SK-N-MC (cell line): ENCODE measurements around the gene TRPT1.
A peak's percentile ranks its signal among the peaks of the same experiment; 100 is the strongest.

Source experiments
- EZH2 ChIP-seq: fragments of 200-600 bp; sonication (generic); IDR thresholded peaks from one replicate; pipeline ENCODE4 v1.6.1; 2017; ENCODE audit warnings: antibody characterized with exemption
- POLR2AphosphoS5 ChIP-seq: IDR thresholded peaks from 2 replicates; pipeline ENCODE4 v1.6.1; 2012; ENCODE audit warnings: mild to moderate bottlenecking, low read depth, low read length, borderline replicate concordance

DNA sequence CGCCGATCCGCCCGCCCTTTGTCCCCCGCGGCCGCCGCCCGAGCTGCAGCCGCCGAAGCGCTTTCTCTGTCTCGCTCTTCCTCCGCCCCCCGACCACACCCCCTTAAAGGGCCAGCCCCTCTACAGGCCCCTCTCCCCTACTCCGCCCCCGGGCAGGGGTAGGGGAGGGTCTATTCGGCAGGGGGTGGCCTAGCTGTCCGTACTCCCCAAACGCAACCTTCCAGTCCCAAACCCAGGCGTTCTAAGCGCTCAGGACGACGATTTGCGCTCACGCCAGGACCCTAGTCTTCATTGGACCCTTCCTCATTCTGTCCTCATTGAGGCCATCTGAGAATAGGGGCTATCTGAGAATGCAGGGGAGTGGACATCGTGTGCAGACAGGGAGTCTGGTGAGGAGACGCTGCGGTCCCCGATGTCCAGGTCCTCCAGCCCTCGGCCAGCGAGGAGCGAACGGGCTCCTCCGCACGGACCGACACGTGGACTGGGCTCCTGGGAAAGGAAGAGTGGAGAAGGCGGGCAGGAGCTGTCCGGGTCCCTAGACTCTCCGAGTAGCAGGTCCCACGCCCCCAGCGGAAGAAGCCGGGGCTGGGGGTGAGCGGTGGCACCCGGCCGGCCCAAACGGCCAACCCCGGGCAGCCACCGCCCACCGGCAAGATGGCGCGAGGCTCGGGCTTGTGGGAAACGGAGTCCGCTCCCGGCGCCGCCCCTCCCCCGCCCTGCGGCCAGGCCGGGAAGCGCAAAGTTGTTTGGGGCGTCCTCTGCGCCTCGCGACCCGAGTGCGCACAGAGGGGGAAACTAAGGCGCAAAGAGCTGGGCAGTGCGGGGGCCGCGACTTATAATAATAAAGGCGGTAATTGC lies 21.1 kb upstream of the TRPT1 start, which contains the start of gene PPP1R14B:
- TF ChIP-seq EZH2 (no peak), POLR2AphosphoS5 (peak; percentile 59; the same call in 1 of the 2 replicates)
